Activated naive CD8-positive, alpha-beta T cell treated with anti-CD3 and anti-CD28 coated beads for 36 hours (primary cell): ENCODE data around the gene KCNS3. TPM values are rescaled to one million over a fixed set of nuclear protein-coding genes. Genes with fewer than 3 reads are reported as not detected.

Experiments used
- DNase-seq: peaks from one replicate; pipeline ENCODE4 v3.0.0; 2021
- H3K27ac Mint-ChIP-seq: one replicate; pipeline ENCODE4 v1.8.0; 2022; ENCODE audit warnings: mild to moderate bottlenecking, moderate library complexity, mixed read lengths
- H3K27me3 Mint-ChIP-seq: one replicate; pipeline ENCODE4 v1.8.0; 2022; ENCODE audit warnings: mild to moderate bottlenecking, mixed read lengths
- H3K36me3 Mint-ChIP-seq: one replicate; pipeline ENCODE4 v1.8.0; 2021; ENCODE audit warnings: mild to moderate bottlenecking, mixed read lengths
- H3K4me1 Mint-ChIP-seq: one replicate; pipeline ENCODE4 v1.8.0; 2021; ENCODE audit warnings: mixed read lengths
- H3K4me3 Mint-ChIP-seq: one replicate; pipeline ENCODE4 v1.8.0; 2022; ENCODE audit warnings: mild to moderate bottlenecking, moderate library complexity, mixed read lengths
- H3K9me3 Mint-ChIP-seq: one replicate; pipeline ENCODE4 v1.8.0; 2022; ENCODE audit warnings: mixed read lengths
- total RNA-seq, 2 experiments: library from RNA; stranded (reverse); gene quantifications; one replicate each; pipeline ENCODE4 v1.2.3, GENCODE V29; 2021

KCNS3 gene
- total RNA-seq, 2 experiments from 2014 or later, result not detected

- no peaks in the 10 kb centered on the region for H3K27me3 Mint-ChIP-seq
- H3K27ac Mint-ChIP-seq, result no peak overlapping the region
Observed at GRCh38 chr2:17979707-17980106, 101.2 kb downstream of the KCNS3 start.

GRCh38 chr2:17981936-17982335 is 103.5 kb downstream of the KCNS3 start:
- DNase-seq, result no peak
- Mint-ChIP-seq H3K9me3 (peaks cover 4% of the 10 kb centered on the region), H3K4me3 (no peak overlapping the region), H3K27me3 (no peaks in the 10 kb centered on the region), H3K27ac (no peak overlapping the region), H3K36me3 (no peaks in the 10 kb centered on the region), H3K4me1 (no peaks in the 10 kb centered on the region)

More at GRCh38 chr2:17979707-17980106, 101.2 kb downstream of the KCNS3 start:
- H3K9me3 Mint-ChIP-seq, result no peaks in the 10 kb centered on the region
- H3K4me3 Mint-ChIP-seq, result no peak overlapping the region
- no peaks in the 10 kb centered on the region for H3K4me1 Mint-ChIP-seq
- H3K36me3 Mint-ChIP-seq, result no peaks in the 10 kb centered on the region
- DNase-seq, result no peak

Other genes starting within 250 kb of the KCNS3 start
- gene SMC6, start 124.9 kb upstream of the KCNS3 start, total RNA-seq, result 10 to 100 TPM; 22.5 TPM
- gene GEN1, start 124.5 kb upstream of the KCNS3 start, total RNA-seq, result 10 to 100 TPM; 24.1 to 26.7 TPM
- not detected for gene MSGN1, start 62.2 kb upstream of the KCNS3 start, total RNA-seq